Epithelial cell of esophagus (primary cell): ENCODE data around the gene DLL3.

Experiments used
- DNase-seq: peaks from one replicate; pipeline ENCODE4 v3.0.0; 2010; ENCODE audit warnings: low read depth
- H3K4me3 ChIP-seq: 2 replicates; pipeline ENCODE4 v1.5.1; 2011; ENCODE audit warnings: mild to moderate bottlenecking, low read length, control low read depth
- TF ChIP-seq, protein P1 (sequence below): IDR thresholded peaks from 2 replicates; pipeline ENCODE4 v1.5.1; 2011; ENCODE audit warnings: low read depth, mild to moderate bottlenecking, low read length, control low read depth, inconsistent platforms; ENCODE audit not compliant: insufficient read depth; ENCODE audit errors: missing control alignments

Gene DLL3

DNA sequence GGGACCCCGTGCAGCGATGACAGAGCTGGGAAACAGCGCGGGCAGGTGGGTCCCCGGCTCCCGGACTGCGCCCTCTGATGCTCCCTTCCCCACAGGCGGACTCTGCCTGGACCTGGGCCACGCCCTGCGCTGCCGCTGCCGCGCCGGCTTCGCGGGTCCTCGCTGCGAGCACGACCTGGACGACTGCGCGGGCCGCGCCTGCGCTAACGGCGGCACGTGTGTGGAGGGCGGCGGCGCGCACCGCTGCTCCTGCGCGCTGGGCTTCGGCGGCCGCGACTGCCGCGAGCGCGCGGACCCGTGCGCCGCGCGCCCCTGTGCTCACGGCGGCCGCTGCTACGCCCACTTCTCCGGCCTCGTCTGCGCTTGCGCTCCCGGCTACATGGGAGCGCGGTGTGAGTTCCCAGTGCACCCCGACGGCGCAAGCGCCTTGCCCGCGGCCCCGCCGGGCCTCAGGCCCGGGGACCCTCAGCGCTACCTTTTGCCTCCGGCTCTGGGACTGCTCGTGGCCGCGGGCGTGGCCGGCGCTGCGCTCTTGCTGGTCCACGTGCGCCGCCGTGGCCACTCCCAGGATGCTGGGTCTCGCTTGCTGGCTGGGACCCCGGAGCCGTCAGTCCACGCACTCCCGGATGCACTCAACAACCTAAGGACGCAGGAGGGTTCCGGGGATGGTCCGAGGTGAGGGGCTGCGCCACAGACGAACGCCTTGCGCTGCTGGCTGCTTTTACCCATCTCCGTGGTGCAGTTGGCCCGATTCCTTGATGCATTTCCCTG is 8.4 kb downstream of the DLL3 start:
- peak; percentile 82 for DNase-seq
- peak overlapping the region; percentile 50 for H3K4me3 ChIP-seq
- TF ChIP-seq, protein P1, sequence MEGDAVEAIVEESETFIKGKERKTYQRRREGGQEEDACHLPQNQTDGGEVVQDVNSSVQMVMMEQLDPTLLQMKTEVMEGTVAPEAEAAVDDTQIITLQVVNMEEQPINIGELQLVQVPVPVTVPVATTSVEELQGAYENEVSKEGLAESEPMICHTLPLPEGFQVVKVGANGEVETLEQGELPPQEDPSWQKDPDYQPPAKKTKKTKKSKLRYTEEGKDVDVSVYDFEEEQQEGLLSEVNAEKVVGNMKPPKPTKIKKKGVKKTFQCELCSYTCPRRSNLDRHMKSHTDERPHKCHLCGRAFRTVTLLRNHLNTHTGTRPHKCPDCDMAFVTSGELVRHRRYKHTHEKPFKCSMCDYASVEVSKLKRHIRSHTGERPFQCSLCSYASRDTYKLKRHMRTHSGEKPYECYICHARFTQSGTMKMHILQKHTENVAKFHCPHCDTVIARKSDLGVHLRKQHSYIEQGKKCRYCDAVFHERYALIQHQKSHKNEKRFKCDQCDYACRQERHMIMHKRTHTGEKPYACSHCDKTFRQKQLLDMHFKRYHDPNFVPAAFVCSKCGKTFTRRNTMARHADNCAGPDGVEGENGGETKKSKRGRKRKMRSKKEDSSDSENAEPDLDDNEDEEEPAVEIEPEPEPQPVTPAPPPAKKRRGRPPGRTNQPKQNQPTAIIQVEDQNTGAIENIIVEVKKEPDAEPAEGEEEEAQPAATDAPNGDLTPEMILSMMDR, result no peak

DNA sequence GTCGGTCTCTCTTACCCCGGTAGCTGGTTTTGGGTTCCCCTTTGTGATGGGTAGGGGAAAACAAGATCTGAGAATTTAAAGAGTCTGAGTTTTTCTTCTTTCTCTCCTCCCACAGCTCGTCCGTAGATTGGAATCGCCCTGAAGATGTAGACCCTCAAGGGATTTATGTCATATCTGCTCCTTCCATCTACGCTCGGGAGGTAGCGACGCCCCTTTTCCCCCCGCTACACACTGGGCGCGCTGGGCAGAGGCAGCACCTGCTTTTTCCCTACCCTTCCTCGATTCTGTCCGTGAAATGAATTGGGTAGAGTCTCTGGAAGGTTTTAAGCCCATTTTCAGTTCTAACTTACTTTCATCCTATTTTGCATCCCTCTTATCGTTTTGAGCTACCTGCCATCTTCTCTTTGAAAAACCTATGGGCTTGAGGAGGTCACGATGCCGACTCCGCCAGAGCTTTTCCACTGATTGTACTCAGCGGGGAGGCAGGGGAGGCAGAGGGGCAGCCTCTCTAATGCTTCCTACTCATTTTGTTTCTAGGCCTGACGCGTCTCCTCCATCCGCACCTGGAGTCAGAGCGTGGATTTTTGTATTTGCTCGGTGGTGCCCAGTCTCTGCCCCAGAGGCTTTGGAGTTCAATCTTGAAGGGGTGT is 9.1 kb downstream of the DLL3 start:
- DNase-seq, result no peak
- TF ChIP-seq, protein P1, result no peak
- H3K4me3 ChIP-seq, result peak overlapping the region; percentile 50

DNA sequence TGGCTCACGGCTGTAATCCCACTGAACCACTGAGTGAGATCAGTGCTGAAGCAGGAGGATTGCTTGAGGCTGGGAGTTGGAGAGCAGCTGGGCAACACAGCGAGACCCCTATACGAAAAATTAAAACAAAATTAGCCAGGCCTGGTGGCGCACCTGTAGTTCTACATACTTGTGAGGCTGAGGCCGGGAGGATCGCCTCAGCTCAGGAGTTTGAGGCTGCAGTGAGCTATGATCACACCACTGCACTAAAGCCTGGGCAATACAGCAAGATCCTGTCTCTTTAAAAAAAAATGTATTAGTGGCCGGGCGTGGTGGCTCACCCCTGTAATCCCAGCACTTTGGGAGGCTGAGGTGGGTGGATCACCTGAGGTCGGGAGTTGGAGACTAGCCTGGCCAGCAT is 9.9 kb downstream of the DLL3 start:
- DNase-seq, result no peak
- no peak overlapping the region for H3K4me3 ChIP-seq
- TF ChIP-seq, protein P1, result no peak

DNA sequence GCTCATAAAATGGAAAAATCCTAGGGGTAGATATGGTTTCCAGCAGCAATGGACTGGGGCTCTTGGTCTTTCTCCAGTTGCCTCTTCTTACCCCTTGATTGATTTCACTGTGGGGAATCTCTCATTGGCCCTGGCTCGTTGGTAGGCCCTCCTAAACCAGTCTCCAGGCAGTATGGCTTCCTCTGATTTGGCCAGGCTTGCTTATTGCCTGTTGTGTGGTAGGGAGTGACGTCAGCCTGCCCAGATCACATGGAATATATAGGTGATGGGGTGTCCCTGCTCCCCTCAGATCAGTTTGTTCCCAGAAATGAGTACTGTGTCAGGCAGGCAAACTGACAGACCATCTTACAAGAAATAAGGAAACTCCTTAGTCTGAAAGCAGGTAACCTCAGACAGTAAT is 10.5 kb downstream of the DLL3 start:
- no peak overlapping the region for H3K4me3 ChIP-seq
- no peak for DNase-seq
- TF ChIP-seq, protein P1, result no peak

DNA sequence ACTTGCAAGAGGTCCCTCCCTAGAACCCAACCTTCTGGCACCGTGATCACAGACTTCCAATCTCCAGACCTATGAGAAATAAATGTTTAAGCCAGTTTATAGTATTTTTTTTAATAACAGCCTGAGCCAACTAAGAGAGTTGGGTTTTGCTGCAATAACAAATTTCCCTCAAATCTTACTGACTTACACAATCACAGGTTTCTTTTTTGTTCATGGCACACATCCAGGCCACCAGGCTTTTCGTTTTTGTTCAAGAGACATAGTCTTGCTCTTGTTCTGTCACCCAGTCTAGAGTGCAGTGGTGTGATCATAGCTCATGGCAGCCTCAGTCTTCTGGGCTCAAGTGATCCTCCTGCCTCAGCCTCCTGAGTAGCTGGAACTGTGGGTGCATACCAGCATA is 14.2 kb downstream of the DLL3 start:
- TF ChIP-seq, protein P1, result no peak
- no peak overlapping the region for H3K4me3 ChIP-seq
- DNase-seq, result no peak

DNA sequence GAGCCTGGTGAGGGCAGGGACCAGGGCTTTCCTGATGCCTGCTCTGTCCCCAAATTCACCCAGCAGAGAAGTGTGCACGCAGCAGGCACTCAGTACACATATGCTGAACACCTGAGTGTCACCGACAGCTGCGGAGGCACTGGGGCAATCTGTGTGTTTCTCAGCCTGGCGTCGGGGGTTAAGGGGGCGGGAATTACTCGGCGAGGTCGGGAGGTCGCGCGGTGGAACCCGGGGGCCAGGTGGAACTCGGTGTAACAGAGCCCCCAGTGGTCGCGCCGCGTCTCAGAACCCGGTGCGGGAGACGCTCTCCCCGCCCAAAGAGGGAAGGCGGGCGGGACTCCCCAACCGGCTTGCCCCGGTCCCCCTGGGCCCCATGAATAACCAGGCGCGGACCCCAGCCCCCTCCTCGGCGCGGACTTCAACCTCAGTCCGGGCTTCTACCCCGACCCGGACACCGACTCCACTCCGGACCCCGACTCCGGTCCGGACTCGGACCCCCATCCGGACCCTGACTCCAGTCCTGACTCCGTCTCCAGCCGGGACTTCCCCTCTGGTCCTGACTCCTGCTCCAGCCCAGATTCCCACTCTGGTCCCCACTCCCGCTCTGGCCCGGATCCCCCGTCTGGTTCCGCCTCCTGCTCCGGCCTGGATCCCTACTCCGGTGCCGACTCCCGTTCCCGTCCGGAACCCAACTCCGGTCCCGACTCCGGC is 16.2 kb downstream of the DLL3 start, which contains the start of gene SELENOV:
TSS of gene SELENOV (plus strand) at position 300 of the 711 bp plus-strand sequence. CDS start at position 374, 74 bp downstream.
- TF ChIP-seq, protein P1, result no peak
- no peak for DNase-seq
- H3K4me3 ChIP-seq, result peak within 1 kb of the TSS; percentile 13
